WTC11 (cell line): ENCODE results near the gene ZNF763.
"Not testable (repeated sequence)": the region's sequence is repeated elsewhere in the genome, so short reads cannot be mapped to it uniquely, and the experiment has no call there.

Experiments used
- FOXP1 ChIP-seq: sonication (generic); formaldehyde crosslinking; IDR thresholded peaks from 2 replicates; pipeline ENCODE4 v1.8.0; 2022; ENCODE audit warnings: missing genetic modification reagents, mild to moderate bottlenecking, moderate library complexity, borderline replicate concordance
- NFYB ChIP-seq: sonication (generic); formaldehyde crosslinking; conservative IDR thresholded peaks from 2 replicates; pipeline ENCODE4 v1.8.0; 2022; ENCODE audit warnings: low read depth, missing genetic modification reagents
- TEAD4 ChIP-seq: sonication (generic); formaldehyde crosslinking; IDR thresholded peaks from 2 replicates; pipeline ENCODE4 v1.8.0; 2022; ENCODE audit warnings: mild to moderate bottlenecking, missing genetic modification reagents
- ZNF317 ChIP-seq: sonication (generic); formaldehyde crosslinking; IDR thresholded peaks from 2 replicates; pipeline ENCODE4 v1.8.1; 2023; ENCODE audit warnings: low read depth, mild to moderate bottlenecking, moderate library complexity, missing genetic modification reagents, borderline replicate concordance
- ZNF423 ChIP-seq: fragments of 250-450 bp; sonication (Bioruptor Pico); IDR thresholded peaks from 2 replicates; pipeline ENCODE4 v2.1.2; 2022; ENCODE audit warnings: mild to moderate bottlenecking, moderate library complexity
- ZNF671 ChIP-seq: fragments of 250-450 bp; sonication (Bioruptor Pico); IDR thresholded peaks from 2 replicates; pipeline ENCODE4 v1.8.0; 2021; ENCODE audit warnings: mild to moderate bottlenecking
- TF ChIP-seq, protein P1 (sequence below): sonication (generic); formaldehyde crosslinking; IDR thresholded peaks from 2 replicates; pipeline ENCODE4 v1.8.0; 2022; ENCODE audit warnings: mild to moderate bottlenecking, missing genetic modification reagents
- TF ChIP-seq, protein P2 (sequence below): fragments of 200-600 bp; IDR thresholded peaks from 2 replicates; pipeline ENCODE4 v1.8.0; 2022; ENCODE audit warnings: antibody characterized with exemption
- TF ChIP-seq, protein P3 (sequence below): fragments of 250-450 bp; sonication (Bioruptor Pico); IDR thresholded peaks from 2 replicates; pipeline ENCODE4 v1.8.0; 2021; ENCODE audit warnings: mild to moderate bottlenecking
- TF ChIP-seq, protein P4 (sequence below): sonication (generic); formaldehyde crosslinking; IDR thresholded peaks from 2 replicates; pipeline ENCODE4 v1.8.0; 2023; ENCODE audit warnings: missing genetic modification reagents
- TF ChIP-seq, protein P5 (sequence below): sonication (generic); formaldehyde crosslinking; IDR thresholded peaks from 2 replicates; pipeline ENCODE4 v1.8.0; 2022; ENCODE audit warnings: missing genetic modification reagents
- TF ChIP-seq, protein P6 (sequence below): sonication (generic); formaldehyde crosslinking; conservative IDR thresholded peaks from 2 replicates; pipeline ENCODE4 v1.8.1; 2022; ENCODE audit warnings: mild to moderate bottlenecking, missing genetic modification reagents
- TF ChIP-seq, protein P7 (sequence below): sonication (generic); formaldehyde crosslinking; IDR thresholded peaks from 2 replicates; pipeline ENCODE4 v1.8.0; 2022; ENCODE audit warnings: mild to moderate bottlenecking, missing genetic modification reagents

DNA sequence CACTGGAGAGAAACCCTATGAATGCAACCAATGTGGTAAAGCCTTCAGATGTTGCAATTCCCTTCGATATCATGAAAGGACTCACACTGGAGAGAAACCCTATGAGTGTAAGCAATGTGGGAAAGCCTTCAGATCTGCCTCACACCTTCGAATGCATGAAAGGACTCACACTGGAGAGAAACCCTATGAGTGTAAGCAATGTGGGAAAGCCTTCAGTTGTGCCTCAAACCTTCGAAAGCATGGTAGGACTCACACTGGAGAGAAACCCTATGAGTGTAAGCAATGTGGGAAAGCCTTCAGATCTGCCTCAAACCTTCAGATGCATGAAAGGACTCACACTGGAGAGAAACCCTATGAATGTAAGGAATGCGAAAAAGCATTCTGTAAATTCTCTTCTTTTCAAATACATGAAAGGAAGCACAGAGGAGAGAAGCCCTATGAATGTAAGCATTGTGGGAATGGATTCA is 15.2 kb upstream of the ZNF763 start:
- TF ChIP-seq, protein P1, sequence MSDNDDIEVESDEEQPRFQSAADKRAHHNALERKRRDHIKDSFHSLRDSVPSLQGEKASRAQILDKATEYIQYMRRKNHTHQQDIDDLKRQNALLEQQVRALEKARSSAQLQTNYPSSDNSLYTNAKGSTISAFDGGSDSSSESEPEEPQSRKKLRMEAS = not testable (repeated sequence)
- TF ChIP-seq FOXP1 (CRISPR knock-in tag); ZNF671 (CRISPR knock-in tag); ZNF317 (CRISPR knock-in tag); TEAD4 (CRISPR knock-in tag); ZNF423 (CRISPR knock-in tag); NFYB: not testable (repeated sequence)
- TF ChIP-seq, protein P2, sequence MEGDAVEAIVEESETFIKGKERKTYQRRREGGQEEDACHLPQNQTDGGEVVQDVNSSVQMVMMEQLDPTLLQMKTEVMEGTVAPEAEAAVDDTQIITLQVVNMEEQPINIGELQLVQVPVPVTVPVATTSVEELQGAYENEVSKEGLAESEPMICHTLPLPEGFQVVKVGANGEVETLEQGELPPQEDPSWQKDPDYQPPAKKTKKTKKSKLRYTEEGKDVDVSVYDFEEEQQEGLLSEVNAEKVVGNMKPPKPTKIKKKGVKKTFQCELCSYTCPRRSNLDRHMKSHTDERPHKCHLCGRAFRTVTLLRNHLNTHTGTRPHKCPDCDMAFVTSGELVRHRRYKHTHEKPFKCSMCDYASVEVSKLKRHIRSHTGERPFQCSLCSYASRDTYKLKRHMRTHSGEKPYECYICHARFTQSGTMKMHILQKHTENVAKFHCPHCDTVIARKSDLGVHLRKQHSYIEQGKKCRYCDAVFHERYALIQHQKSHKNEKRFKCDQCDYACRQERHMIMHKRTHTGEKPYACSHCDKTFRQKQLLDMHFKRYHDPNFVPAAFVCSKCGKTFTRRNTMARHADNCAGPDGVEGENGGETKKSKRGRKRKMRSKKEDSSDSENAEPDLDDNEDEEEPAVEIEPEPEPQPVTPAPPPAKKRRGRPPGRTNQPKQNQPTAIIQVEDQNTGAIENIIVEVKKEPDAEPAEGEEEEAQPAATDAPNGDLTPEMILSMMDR = not testable (repeated sequence)
- TF ChIP-seq, protein P3, sequence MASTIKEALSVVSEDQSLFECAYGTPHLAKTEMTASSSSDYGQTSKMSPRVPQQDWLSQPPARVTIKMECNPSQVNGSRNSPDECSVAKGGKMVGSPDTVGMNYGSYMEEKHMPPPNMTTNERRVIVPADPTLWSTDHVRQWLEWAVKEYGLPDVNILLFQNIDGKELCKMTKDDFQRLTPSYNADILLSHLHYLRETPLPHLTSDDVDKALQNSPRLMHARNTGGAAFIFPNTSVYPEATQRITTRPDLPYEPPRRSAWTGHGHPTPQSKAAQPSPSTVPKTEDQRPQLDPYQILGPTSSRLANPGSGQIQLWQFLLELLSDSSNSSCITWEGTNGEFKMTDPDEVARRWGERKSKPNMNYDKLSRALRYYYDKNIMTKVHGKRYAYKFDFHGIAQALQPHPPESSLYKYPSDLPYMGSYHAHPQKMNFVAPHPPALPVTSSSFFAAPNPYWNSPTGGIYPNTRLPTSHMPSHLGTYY (CRISPR knock-in tag) = not testable (repeated sequence)
- TF ChIP-seq, protein P4, sequence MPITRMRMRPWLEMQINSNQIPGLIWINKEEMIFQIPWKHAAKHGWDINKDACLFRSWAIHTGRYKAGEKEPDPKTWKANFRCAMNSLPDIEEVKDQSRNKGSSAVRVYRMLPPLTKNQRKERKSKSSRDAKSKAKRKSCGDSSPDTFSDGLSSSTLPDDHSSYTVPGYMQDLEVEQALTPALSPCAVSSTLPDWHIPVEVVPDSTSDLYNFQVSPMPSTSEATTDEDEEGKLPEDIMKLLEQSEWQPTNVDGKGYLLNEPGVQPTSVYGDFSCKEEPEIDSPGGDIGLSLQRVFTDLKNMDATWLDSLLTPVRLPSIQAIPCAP (CRISPR knock-in tag) = not testable (repeated sequence)
- TF ChIP-seq, protein P5, sequence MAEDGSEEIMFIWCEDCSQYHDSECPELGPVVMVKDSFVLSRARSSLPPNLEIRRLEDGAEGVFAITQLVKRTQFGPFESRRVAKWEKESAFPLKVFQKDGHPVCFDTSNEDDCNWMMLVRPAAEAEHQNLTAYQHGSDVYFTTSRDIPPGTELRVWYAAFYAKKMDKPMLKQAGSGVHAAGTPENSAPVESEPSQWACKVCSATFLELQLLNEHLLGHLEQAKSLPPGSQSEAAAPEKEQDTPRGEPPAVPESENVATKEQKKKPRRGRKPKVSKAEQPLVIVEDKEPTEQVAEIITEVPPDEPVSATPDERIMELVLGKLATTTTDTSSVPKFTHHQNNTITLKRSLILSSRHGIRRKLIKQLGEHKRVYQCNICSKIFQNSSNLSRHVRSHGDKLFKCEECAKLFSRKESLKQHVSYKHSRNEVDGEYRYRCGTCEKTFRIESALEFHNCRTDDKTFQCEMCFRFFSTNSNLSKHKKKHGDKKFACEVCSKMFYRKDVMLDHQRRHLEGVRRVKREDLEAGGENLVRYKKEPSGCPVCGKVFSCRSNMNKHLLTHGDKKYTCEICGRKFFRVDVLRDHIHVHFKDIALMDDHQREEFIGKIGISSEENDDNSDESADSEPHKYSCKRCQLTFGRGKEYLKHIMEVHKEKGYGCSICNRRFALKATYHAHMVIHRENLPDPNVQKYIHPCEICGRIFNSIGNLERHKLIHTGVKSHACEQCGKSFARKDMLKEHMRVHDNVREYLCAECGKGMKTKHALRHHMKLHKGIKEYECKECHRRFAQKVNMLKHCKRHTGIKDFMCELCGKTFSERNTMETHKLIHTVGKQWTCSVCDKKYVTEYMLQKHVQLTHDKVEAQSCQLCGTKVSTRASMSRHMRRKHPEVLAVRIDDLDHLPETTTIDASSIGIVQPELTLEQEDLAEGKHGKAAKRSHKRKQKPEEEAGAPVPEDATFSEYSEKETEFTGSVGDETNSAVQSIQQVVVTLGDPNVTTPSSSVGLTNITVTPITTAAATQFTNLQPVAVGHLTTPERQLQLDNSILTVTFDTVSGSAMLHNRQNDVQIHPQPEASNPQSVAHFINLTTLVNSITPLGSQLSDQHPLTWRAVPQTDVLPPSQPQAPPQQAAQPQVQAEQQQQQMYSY (CRISPR knock-in tag) = not testable (repeated sequence)
- TF ChIP-seq, protein P6, sequence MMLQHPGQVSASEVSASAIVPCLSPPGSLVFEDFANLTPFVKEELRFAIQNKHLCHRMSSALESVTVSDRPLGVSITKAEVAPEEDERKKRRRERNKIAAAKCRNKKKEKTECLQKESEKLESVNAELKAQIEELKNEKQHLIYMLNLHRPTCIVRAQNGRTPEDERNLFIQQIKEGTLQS (CRISPR knock-in tag) = not testable (repeated sequence)
- TF ChIP-seq, protein P7, sequence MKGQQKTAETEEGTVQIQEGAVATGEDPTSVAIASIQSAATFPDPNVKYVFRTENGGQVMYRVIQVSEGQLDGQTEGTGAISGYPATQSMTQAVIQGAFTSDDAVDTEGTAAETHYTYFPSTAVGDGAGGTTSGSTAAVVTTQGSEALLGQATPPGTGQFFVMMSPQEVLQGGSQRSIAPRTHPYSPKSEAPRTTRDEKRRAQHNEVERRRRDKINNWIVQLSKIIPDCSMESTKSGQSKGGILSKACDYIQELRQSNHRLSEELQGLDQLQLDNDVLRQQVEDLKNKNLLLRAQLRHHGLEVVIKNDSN = not testable (repeated sequence)
